Regular cardiac myocyte (primary cell): Measurements from ENCODE around the gene SPACDR. TPM values are rescaled to one million over a fixed set of nuclear protein-coding genes. Genes with fewer than 3 reads are reported as not detected.

ENCODE experiments used
- total RNA-seq: library from RNA; depleted of rRNA; stranded (reverse); fragments of >200 nt; gene quantifications from 2 replicates; pipeline ENCODE4 v1.2.3, GENCODE V29; 2014

Gene SPACDR, protein sequence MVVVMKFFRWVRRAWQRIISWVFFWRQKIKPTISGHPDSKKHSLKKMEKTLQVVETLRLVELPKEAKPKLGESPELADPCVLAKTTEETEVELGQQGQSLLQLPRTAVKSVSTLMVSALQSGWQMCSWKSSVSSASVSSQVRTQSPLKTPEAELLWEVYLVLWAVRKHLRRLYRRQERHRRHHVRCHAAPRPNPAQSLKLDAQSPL
- 0.19 and 1.7 TPM in 2 replicates for total RNA-seq

DNA sequence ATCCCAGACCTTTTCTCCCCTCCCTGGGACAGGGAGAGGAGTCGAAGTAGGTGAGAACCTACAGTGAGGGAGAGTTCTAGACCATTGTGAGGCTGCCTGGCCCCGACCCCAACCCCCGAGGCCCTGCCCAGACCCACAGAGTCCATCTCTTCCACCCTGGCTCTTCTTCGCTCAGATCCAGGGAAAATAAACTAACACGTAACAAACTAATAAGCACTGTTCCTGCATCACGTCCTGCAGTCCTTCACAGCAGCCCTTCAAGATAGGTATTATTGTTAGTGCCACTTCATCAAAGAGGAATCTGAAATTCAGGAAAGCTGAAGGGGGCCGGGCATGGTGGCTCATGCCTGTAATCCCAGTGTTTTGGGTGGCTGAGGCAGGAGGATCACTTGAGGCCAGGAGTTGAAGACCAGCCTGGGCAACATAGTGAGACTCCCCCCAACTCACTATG, at the start of gene SPACDR:
TSS of gene SPACDR (minus strand) at position 51 of the 451 bp plus-strand sequence. CDS start 235 bp downstream, outside the sequence.

GRCh38 chr7:100483722-100484672, 19.9 kb upstream of the SPACDR start, which contains the start of gene NYAP1:
Gene NYAP1 (plus strand): TSS chr7:100483927. CDS start chr7:100485312, 1,385 bp downstream.

DNA sequence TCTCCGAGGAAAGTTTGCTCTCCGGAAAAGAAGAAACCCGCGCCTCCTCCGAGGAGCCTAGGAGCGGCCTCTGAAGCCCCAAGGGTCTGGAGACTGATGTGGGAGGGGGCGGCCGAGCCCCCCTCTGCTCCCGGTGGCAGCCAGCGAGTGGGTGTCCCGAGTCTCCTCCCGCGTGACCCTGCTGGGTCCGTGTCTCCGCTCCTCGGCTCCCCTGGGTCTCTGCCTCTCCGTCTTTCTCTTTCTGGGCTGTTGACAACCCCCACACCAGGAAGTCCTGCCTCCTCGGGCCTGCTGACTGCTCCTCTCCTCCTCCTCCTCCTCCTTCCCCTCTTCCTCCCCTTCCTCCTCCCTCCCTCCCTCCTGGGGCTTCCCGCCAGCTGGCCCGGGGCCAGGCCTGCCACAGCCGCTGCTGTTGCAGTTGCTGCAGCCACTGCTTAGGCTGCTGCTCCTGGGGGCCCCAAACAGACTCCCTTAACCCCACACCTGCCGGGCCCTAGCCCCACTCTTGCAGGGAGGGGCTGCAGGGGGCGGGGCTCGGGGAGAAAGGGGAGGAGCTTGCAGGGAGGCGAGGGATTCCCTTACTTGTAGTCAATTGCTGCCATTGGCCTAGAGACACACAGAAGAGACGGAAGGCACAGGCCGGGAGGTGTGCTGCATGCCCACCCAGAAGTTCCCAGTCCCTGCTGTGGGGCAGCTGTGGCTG, 15.0 kb upstream of the SPACDR start, which contains the start of gene TSC22D4:
TSS of gene TSC22D4 (minus strand) at position 257 of the 703 bp plus-strand sequence. CDS start 1,176 bp downstream, outside the sequence.

DNA sequence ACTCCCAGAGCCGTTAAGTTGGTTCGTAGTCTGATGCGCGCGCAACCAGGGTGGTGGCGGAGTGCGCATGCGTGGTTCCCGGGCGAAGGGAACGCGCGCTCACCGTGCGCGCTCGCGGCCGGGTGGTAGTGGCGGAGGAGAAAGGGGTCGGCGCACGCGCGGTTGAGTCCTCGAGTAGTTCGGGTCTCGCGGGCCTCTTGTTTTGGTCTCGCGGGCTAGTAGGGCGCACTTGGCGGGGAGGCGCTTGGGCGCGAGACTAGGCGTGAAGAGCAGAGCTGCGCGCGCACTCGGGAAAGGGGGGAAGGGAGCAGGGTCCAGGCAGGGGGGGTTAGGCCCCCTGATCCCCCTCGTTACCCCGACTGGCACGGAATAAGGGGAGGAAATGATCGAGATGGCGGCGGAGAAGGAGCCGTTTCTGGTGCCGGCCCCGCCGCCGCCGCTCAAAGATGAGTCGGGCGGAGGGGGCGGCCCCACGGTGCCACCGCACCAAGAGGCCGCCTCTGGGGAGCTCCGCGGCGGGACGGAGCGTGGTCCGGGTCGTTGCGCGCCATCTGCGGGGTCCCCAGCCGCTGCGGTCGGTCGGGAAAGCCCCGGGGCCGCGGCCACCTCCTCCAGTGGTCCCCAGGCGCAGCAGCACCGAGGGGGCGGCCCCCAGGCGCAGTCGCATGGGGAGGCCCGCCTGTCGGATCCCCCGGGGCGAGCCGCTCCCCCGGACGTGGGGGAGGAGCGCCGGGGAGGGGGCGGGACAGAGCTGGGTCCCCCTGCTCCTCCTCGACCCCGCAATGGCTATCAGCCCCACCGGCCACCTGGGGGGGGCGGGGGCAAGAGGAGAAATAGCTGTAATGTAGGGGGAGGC, 34.2 kb downstream of the SPACDR start, which contains the start of gene MEPCE:
TSS of gene MEPCE (plus strand) at position 195 of the 856 bp plus-strand sequence. CDS start at position 383, 188 bp downstream.

DNA sequence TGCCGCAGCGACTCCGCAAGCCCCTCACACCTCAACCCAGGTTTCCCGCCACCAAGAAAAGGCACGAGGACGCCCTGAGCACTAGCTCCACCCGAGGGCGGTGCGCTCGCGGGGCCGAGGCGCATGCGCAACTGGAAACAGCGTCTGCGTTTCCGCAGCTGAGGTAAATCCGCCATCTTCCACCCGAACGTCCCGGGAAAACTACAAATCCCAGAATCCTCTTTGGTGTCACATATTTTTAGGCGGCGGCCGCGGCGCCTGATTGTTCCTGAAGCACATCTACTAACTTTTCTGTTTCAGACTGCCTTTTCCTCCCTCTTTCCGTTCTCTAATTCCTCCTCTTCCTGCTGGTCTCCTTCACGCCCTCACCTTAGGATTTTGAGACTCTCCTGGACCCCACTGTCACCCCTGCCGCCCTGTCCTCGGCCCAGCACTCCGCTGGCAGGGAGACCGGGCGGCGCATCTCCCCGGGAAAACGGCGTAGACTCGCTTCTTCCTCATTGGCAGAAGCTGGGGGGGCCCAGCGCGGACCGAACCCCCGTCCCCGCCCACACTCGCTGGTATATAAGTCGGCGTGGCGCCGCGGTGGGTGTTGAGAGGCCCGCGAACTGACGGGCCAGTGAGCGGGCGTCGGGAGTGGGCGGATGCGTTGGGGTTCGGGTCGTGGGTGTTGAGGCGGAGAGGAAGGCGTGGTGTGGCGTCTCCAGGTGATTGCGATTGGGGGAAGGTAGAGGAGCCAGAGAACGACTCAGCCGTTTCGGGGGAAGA, 35.7 kb downstream of the SPACDR start, which contains the start of gene ZCWPW1:
TSS of gene ZCWPW1 (minus strand) at position 505 of the 768 bp plus-strand sequence. CDS start 8,054 bp downstream, outside the sequence.

Other genes with a start within 250 kb of the SPACDR start
- 0.19 TPM in 1 of 2 replicates, not detected in the other for gene PVRIG, start 244.3 kb downstream of the SPACDR start, total RNA-seq
- gene SPDYE3, start 156.6 kb downstream of the SPACDR start, total RNA-seq: not detected in 2 replicates
- gene PILRB, start 106.1 kb downstream of the SPACDR start, total RNA-seq: 5.8 and 6.2 TPM in 2 replicates
- gene PILRA, start 90.8 kb downstream of the SPACDR start, total RNA-seq: under 0.01 and 0.28 TPM in 2 replicates
- 1.7 and 1.9 TPM in 2 replicates for gene ZCWPW1, start 35.6 kb downstream of the SPACDR start, total RNA-seq
- 16.3 and 26.6 TPM in 2 replicates for gene MEPCE, start 34.4 kb downstream of the SPACDR start, total RNA-seq
- 19.2 and 30.3 TPM in 2 replicates for gene PPP1R35, start 27.8 kb downstream of the SPACDR start, total RNA-seq
- gene TSC22D4, start 15.0 kb upstream of the SPACDR start, total RNA-seq: 13.2 and 17.1 TPM in 2 replicates
- 0.19 and 0.85 TPM in 2 replicates for gene NYAP1, start 19.7 kb upstream of the SPACDR start, total RNA-seq
- 3.7 and 9.2 TPM in 2 replicates for gene AGFG2, start 74.9 kb upstream of the SPACDR start, total RNA-seq
- gene SAP25, start 109.6 kb upstream of the SPACDR start, total RNA-seq: not detected in 2 replicates
- gene LRCH4, start 121.9 kb upstream of the SPACDR start, total RNA-seq: 12.7 TPM in 2 replicates
- 0.28 and 0.77 TPM in 2 replicates for gene FBXO24, start 122.1 kb upstream of the SPACDR start, total RNA-seq
- gene PCOLCE, start 138.1 kb upstream of the SPACDR start, total RNA-seq: 24.2 and 39.5 TPM in 2 replicates
- gene MOSPD3, start 148.3 kb upstream of the SPACDR start, total RNA-seq: 2.5 and 6.8 TPM in 2 replicates
- 0.77 and 2.3 TPM in 2 replicates for gene TFR2, start 177.3 kb upstream of the SPACDR start, total RNA-seq
- gene ACTL6B, start 192.2 kb upstream of the SPACDR start, total RNA-seq: not detected in 2 replicates
- gene GNB2, start 209.5 kb upstream of the SPACDR start, total RNA-seq: 57.5 and 169 TPM in 2 replicates
- gene GIGYF1, start 230.0 kb upstream of the SPACDR start, total RNA-seq: 9.8 and 13.2 TPM in 2 replicates
- gene POP7, start 241.9 kb upstream of the SPACDR start, total RNA-seq: 29.3 and 60.6 TPM in 2 replicates